Regular cardiac myocyte (primary cell): ENCODE results near the gene VPS45. TPM values are rescaled to one million over a fixed set of nuclear protein-coding genes. Genes with fewer than 3 reads are reported as not detected.

Source experiments
- total RNA-seq: library from RNA; depleted of rRNA; stranded (reverse); fragments of >200 nt; gene quantifications from 2 replicates; pipeline ENCODE4 v1.2.3, GENCODE V29; 2014

Gene VPS45
- total RNA-seq: 33.2 and 42.8 TPM in 2 replicates

GRCh38 chr1:150067184-150068108, at the start of gene VPS45:
TSS of gene VPS45 (plus strand) at chr1:150067776. CDS start at chr1:150067858, 82 bp downstream.

GRCh38 chr1:150149271-150150132, 81.9 kb downstream of the VPS45 start, which contains the start of gene PLEKHO1:
TSS of gene PLEKHO1 (plus strand) at chr1:150149916. CDS start at chr1:150150258, 342 bp downstream.

Other genes with a start within 250 kb of the VPS45 start
- 14.1 and 14.2 TPM in 2 replicates for gene BOLA1, start 168.2 kb upstream of the VPS45 start, total RNA-seq
- gene SV2A, start 149.9 kb upstream of the VPS45 start, total RNA-seq: 8.7 and 10.2 TPM in 2 replicates
- gene SF3B4, start 140.0 kb upstream of the VPS45 start, total RNA-seq: 3.9 and 8.2 TPM in 2 replicates
- gene MTMR11, start 130.9 kb upstream of the VPS45 start, total RNA-seq: 3.8 and 6.5 TPM in 2 replicates
- 14.9 and 15.3 TPM in 2 replicates for gene OTUD7B, start 57.0 kb upstream of the VPS45 start, total RNA-seq
- gene PLEKHO1, start 82.1 kb downstream of the VPS45 start, total RNA-seq: 24.9 and 45.4 TPM in 2 replicates
- 30.2 and 62.3 TPM in 2 replicates for gene ANP32E, start 168.3 kb downstream of the VPS45 start, total RNA-seq
- not detected in 2 replicates for gene CA14, start 190.0 kb downstream of the VPS45 start, total RNA-seq
- 88.6 and 89.9 TPM in 2 replicates for gene APH1A, start 201.2 kb downstream of the VPS45 start, total RNA-seq
- 39.7 and 98.1 TPM in 2 replicates for gene C1orf54, start 205.0 kb downstream of the VPS45 start, total RNA-seq
- gene CIART, start 214.8 kb downstream of the VPS45 start, total RNA-seq: 4.8 and 5.9 TPM in 2 replicates
- gene MRPS21, start 226.1 kb downstream of the VPS45 start, total RNA-seq: 42.0 and 47.2 TPM in 2 replicates